Pancreas (tissue), 10 donors: Measurements from ENCODE around the gene LRRC32. TPM values are rescaled to one million over a fixed set of nuclear protein-coding genes. Genes with fewer than 3 reads are reported as not detected.

Source experiments
- ATAC-seq, 4 donors: fragments of 200-7000 bp; cut with Tn5 transposase; one replicate each; pipeline versions ENCODE4 v1.8.0 to v1.9.1; 2020; ENCODE audit warnings: mild to moderate bottlenecking in 4 of 4, moderate library complexity in 4 of 4
- DNase-seq, 6 donors: peaks; one replicate each; pipeline ENCODE4 v3.0.0-alpha.2; 2020
- FAIRE-seq: peaks from 2 replicates; lab custom pipeline; 2012; peaks lifted over from hg19 to GRCh38; lab: Jason Lieb, UNC
- H3K27ac ChIP-seq, 4 donors: fragments of 200-600 bp; sonication (generic); 1 replicate in 3 of 4; 2 replicates in 1 of 4; pipeline versions ENCODE4 v1.5.0 to v1.8.0; 2020
- H3K27me3 ChIP-seq, 4 donors: fragments of 200-600 bp; one replicate each; pipeline ENCODE4 v1.8.0; 2021
- H3K36me3 ChIP-seq, 3 donors: fragments of 200-600 bp; sonication (generic) in 1 of 3; one replicate each; pipeline versions ENCODE4 v1.5.0 to v1.8.0; 2020 to 2021
- H3K4me1 ChIP-seq, 3 donors: fragments of 200-600 bp; one replicate each; pipeline ENCODE4 v1.8.0; 2021
- H3K4me3 ChIP-seq, 4 donors: fragments of 200-600 bp; sonication (generic) in 2 of 4; one replicate each; pipeline versions ENCODE4 v1.5.0 to v1.8.0; 2020 to 2021
- H3K9me3 ChIP-seq, 4 donors: fragments of 200-600 bp; one replicate each; pipeline ENCODE4 v1.8.0; 2021
- WGBS, 2 donors: extraction: QIAGEN DNeasy Blood & Tissue Kit; methylation state at CpG; one replicate each; pipeline ENCODE4 v1.1.7; 2013; 5-methylcytosine and 5-hydroxymethylcytosine counted together
- intact Hi-C, 3 donors: fragments of 100-400 bp; cut with DNase I; formaldehyde crosslinking; loops; one replicate each; pipeline versions ENCODE4 v1.11.1 to v1.14.2; 2022
- polyA plus RNA-seq, 2 donors: library from polyadenylated mRNA; stranded (reverse); fragments of 200-250 nt; gene quantifications; one replicate each; pipeline ENCODE4 v1.2.3, GENCODE V29; 2013
- total RNA-seq, 6 donors: library from RNA; stranded (reverse); fragmentation: NEBNext Ultra II Directional in 4 of 6; extraction: Animal tissue kit (Norgen Biotek cat#: 25700) in 4 of 6; gene quantifications; one replicate each; pipeline versions ENCODE4 v1.2.1 to v1.2.4, GENCODE V29; 2021 to 2023
- TF ChIP-seq, protein P1 (sequence below), 4 donors: fragments of 200-600 bp; sonication (generic) in 3 of 4; IDR thresholded peaks; one replicate each; pipeline versions ENCODE4 v1.5.0 to v1.8.0; 2021; ENCODE audit warnings: antibody characterized with exemption in 4 of 4
- donor health status: healthy with polysubstance abuse.
- donor health status: DM: no; HTN: no; CAD: no; lungs with moderate emphysema.
- donor health status: DM: no; HTN: no; CAD: no.
- donor health status: control.
- donor health status: control.
- donor health status: Bipolar disorder and iron deficiency.
- donor health status: DM: yes; HTN: yes; CAD: no.
- donor health status: DM: no; HTN: no; CAD: no.
- donor health status: DM: no; HTN: no; CAD: no.
- donor health status: DM: yes; HTN: yes; CAD: no.

Gene LRRC32
- total and polyA plus RNA-seq, 8 donors: 5.7 to 43.0 (median 12.0) TPM

DNA sequence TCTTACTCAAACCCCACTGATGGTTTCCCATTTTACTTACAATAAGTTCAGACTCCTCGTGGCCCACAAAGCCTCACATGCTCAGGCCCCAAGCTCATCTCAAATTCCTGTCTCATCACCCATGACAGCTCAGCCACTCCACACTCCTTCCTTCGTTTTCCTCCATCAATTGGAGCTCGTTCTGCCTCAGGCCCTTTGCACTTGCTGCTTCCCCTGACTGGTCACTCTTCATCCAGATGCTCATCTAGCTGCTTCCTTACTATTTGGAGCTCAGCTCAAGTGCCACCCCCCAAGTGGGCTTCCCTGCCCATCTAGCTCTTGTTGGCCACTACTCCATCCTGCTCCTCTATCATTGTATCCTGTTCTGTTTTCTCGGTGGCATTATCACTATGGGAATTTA, 46.8 kb upstream of the LRRC32 start:
- TF ChIP-seq, protein P1, sequence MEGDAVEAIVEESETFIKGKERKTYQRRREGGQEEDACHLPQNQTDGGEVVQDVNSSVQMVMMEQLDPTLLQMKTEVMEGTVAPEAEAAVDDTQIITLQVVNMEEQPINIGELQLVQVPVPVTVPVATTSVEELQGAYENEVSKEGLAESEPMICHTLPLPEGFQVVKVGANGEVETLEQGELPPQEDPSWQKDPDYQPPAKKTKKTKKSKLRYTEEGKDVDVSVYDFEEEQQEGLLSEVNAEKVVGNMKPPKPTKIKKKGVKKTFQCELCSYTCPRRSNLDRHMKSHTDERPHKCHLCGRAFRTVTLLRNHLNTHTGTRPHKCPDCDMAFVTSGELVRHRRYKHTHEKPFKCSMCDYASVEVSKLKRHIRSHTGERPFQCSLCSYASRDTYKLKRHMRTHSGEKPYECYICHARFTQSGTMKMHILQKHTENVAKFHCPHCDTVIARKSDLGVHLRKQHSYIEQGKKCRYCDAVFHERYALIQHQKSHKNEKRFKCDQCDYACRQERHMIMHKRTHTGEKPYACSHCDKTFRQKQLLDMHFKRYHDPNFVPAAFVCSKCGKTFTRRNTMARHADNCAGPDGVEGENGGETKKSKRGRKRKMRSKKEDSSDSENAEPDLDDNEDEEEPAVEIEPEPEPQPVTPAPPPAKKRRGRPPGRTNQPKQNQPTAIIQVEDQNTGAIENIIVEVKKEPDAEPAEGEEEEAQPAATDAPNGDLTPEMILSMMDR (IDR thresholded peaks at IDR 0.05): no peak
- intact Hi-C loops: no loop called here
- no peak for FAIRE-seq

DNA sequence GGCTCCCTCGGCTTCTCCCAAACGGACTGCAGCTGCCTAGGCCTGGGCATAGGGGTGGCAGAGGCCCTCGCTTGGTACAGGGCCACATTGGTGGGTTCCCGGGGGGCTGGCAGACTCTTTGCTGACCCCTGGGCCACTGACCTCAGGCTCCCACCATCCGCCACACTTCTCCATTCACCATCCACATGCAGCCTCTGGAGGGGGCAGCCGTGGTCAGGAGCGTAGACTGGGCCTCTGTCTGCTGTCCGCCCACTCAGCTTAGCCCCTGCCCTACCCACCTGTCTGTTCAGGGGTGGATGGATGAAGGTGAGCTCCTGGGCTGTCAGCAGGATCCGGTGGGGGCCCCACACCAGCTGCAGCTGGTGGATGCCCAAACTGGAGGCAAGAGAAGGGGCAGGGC, 45.7 kb upstream of the LRRC32 start:
- TF ChIP-seq, protein P1 (IDR thresholded peaks at IDR 0.05): no peak
- Histone ChIP-seq H3K9me3 (no peaks in the 10 kb centered on the region), H3K27ac (no peak overlapping the region), H3K27me3 (no peaks in the 10 kb centered on the region), H3K4me1 (no peaks in the 10 kb centered on the region), H3K4me3 (no peak overlapping the region), H3K36me3 (no peaks in the 10 kb centered on the region)
- intact Hi-C loops: no loop called here
- DNase-seq (no peak), FAIRE-seq (no peak), ATAC-seq (no peak)
- WGBS, 2 donors: 82 to 89% methylated on average over 9 of the region's 9 CpGs

More for the DNA sequence above, 46.8 kb upstream of the LRRC32 start:
- no peak overlapping the region for H3K27ac ChIP-seq
- DNase-seq: no peak
- no peaks in the 10 kb centered on the region for H3K36me3 ChIP-seq
- no peaks in the 10 kb centered on the region for H3K27me3 ChIP-seq
- WGBS, 2 donors: 75 to 79% methylated on average over 4 of the region's 4 CpGs
- no peaks in the 10 kb centered on the region for H3K4me1 ChIP-seq
- no peaks in the 10 kb centered on the region for H3K9me3 ChIP-seq
- no peak for ATAC-seq
- no peak overlapping the region for H3K4me3 ChIP-seq

- H3K4me3 ChIP-seq: no peak overlapping the region
- H3K27me3 ChIP-seq: no peaks in the 10 kb centered on the region
- intact Hi-C loops: no loop called here
- H3K27ac ChIP-seq: no peak overlapping the region
- 80 to 82% methylated on average over 3 of the region's 3 CpGs for WGBS, 2 donors
- DNase-seq: no peak
- no peak for FAIRE-seq
- H3K4me1 ChIP-seq: no peaks in the 10 kb centered on the region
- H3K36me3 ChIP-seq: no peaks in the 10 kb centered on the region
- TF ChIP-seq, protein P1 (IDR thresholded peaks at IDR 0.05): no peak
- H3K9me3 ChIP-seq: no peaks in the 10 kb centered on the region
- no peak for ATAC-seq
Observed at GRCh38 chr11:76714493-76714892, 43.9 kb upstream of the LRRC32 start.

DNA sequence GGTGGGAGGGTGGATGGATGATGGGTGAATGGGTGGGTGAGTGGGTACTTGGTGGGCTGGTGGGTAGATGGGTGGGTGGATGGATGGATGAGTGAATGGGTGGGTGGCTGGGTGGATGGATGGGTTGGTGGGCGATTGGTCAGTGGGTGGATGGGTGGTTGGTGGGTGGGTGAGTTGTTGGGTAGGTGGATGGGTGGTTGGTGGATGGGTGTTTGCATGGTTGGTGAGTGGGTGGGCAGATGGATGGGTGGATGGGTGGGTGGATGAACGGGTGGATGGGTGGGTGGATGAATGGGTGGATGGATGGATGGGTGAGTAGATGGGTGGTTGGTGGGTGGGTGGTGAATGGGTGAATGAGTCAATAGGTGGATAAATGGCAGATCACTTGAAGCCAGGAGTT, 43.0 kb upstream of the LRRC32 start:
- ATAC-seq (no peak), FAIRE-seq (no peak), DNase-seq (no peak)
- H3K27me3 ChIP-seq: no peaks in the 10 kb centered on the region
- TF ChIP-seq, protein P1 (IDR thresholded peaks at IDR 0.05): no peak
- no peak overlapping the region for H3K27ac ChIP-seq
- no peaks in the 10 kb centered on the region for H3K36me3 ChIP-seq
- no peak overlapping the region for H3K4me3 ChIP-seq
- no peaks in the 10 kb centered on the region for H3K4me1 ChIP-seq
- H3K9me3 ChIP-seq: no peaks in the 10 kb centered on the region
- intact Hi-C loops: no loop called here
- WGBS, 2 donors: 48 to 60% methylated on average over 2 of the region's 2 CpGs

GRCh38 chr11:76712125-76712524, 41.6 kb upstream of the LRRC32 start:
- ATAC-seq (no peak), FAIRE-seq (no peak), DNase-seq (no peak)
- intact Hi-C loops: no loop called here
- Histone ChIP-seq H3K9me3 (no peaks in the 10 kb centered on the region), H3K27ac (no peak overlapping the region), H3K27me3 (no peaks in the 10 kb centered on the region), H3K4me1 (no peaks in the 10 kb centered on the region), H3K4me3 (no peak overlapping the region), H3K36me3 (no peaks in the 10 kb centered on the region)
- TF ChIP-seq, protein P1 (IDR thresholded peaks at IDR 0.05): no peak
- WGBS, 2 donors: 82 to 85% methylated on average over 6 of the region's 6 CpGs
